ENCODE measurements around the gene GCNT3. TPM values are rescaled to one million over a fixed set of nuclear protein-coding genes. Genes with fewer than 3 reads are reported as not detected.

GCNT3 gene
- total RNA-seq, 1 experiment from 2014 or later = 0.20 TPM

DNA sequence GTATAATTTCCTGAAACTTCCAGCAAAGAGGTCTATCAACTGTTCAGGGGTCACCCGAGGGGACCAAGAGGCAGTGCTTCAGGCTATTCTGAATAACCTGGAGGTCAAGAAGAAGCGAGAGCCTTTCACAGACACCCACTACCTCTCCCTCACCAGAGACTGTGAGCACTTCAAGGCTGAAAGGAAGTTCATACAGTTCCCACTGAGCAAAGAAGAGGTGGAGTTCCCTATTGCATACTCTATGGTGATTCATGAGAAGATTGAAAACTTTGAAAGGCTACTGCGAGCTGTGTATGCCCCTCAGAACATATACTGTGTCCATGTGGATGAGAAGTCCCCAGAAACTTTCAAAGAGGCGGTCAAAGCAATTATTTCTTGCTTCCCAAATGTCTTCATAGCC is 6.8 kb downstream of the GCNT3 start:
- no peak for TF ChIP-seq NR1H2 (CRISPR knock-in tag; IDR thresholded peaks at IDR 0.05)
- no peak for TF ChIP-seq CBFB (CRISPR knock-in tag; IDR thresholded peaks at IDR 0.05; ENCODE audit: low read depth)
- TF ChIP-seq, protein P1, sequence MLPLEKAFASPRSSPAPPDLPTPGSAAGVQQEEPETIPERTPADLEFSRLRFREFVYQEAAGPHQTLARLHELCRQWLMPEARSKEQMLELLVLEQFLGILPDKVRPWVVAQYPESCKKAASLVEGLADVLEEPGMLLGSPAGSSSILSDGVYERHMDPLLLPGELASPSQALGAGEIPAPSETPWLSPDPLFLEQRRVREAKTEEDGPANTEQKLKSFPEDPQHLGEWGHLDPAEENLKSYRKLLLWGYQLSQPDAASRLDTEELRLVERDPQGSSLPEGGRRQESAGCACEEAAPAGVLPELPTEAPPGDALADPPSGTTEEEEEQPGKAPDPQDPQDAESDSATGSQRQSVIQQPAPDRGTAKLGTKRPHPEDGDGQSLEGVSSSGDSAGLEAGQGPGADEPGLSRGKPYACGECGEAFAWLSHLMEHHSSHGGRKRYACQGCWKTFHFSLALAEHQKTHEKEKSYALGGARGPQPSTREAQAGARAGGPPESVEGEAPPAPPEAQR (CRISPR knock-in tag; IDR thresholded peaks at IDR 0.05) = no peak
- TF ChIP-seq HMGA2 (CRISPR knock-in tag; IDR thresholded peaks at IDR 0.05) = no peak
- H3K27ac Mint-ChIP-seq = no peak overlapping the region
- no peaks in the 10 kb centered on the region for H3K36me3 Mint-ChIP-seq
- H3K4me3 Mint-ChIP-seq = no peak overlapping the region
- ChIA-PET CTCF (interaction anchor here (1.0 kb wide), 1 partner anchor 86 kb away, joined by 3 read pairs; no protein-coding TSS in a partner anchor), POLR2A (no interaction called here)
- DNase-seq (ENCODE audit: low spot score) = no peak
- no peak for ATAC-seq
- H3K27me3 Mint-ChIP-seq (ENCODE audit: low read depth) = peaks cover 7% of the 10 kb centered on the region
- H3K9me3 Mint-ChIP-seq = no peaks in the 10 kb centered on the region
- H3K4me1 Mint-ChIP-seq = no peaks in the 10 kb centered on the region; the same call in 1 of the 2 replicates

DNA sequence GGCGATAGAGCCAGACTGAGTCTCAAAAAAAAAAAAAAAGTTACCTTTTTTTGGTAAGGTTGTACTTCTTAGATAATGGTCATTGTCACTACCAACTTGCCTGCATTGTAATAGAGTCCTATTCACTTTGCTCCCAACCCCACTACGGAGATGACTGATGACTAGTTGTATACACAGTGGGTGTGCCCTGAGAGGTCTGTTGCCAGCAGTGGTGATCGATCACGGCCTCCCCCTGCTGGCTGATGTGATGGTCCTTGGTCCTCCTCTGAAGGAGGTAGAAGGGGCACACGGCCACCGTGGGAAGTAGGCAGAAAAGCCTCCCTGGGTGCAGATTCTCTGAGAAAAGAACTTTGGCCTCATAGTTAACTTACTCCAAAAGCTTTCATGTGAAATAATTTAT is 10.7 kb downstream of the GCNT3 start:
- Mint-ChIP-seq H3K4me3 (no peak overlapping the region), H3K36me3 (no peaks in the 10 kb centered on the region), H3K4me1 (no peaks in the 10 kb centered on the region; the same call in 1 of the 2 replicates), H3K9me3 (no peaks in the 10 kb centered on the region), H3K27ac (no peak overlapping the region), H3K27me3 (ENCODE audit: low read depth) (peaks cover 7% of the 10 kb centered on the region)
- POLR2A ChIA-PET = no interaction called here
- ATAC-seq = peak; percentile 97
- CTCF ChIA-PET = interaction anchor here (0.6 to 6.4 kb wide), 7 partner anchors 10 to 106 kb away, joined by 3 to 46 read pairs (median 4); no protein-coding TSS in a partner anchor
- peak; percentile 69 for DNase-seq (ENCODE audit: low spot score)
- TF ChIP-seq ZNF232 (CRISPR knock-in tag; IDR thresholded peaks at IDR 0.05) (no peak), SMAD3 (CRISPR knock-in tag; IDR thresholded peaks at IDR 0.05; ENCODE audit: borderline replicate concordance) (no peak), GABPB1 (CRISPR knock-in tag; IDR thresholded peaks at IDR 0.05) (no peak), ZNF396 (CRISPR knock-in tag; IDR thresholded peaks at IDR 0.05; ENCODE audit: borderline replicate concordance) (no peak), MXD4 (CRISPR knock-in tag; IDR thresholded peaks at IDR 0.05; ENCODE audit: borderline replicate concordance) (no peak), SMAD4 (CRISPR knock-in tag; IDR thresholded peaks at IDR 0.05) (no peak), ZNF317 (CRISPR knock-in tag; IDR thresholded peaks at IDR 0.05; ENCODE audit: borderline replicate concordance, low read depth) (no peak)
- TF ChIP-seq, protein P2, sequence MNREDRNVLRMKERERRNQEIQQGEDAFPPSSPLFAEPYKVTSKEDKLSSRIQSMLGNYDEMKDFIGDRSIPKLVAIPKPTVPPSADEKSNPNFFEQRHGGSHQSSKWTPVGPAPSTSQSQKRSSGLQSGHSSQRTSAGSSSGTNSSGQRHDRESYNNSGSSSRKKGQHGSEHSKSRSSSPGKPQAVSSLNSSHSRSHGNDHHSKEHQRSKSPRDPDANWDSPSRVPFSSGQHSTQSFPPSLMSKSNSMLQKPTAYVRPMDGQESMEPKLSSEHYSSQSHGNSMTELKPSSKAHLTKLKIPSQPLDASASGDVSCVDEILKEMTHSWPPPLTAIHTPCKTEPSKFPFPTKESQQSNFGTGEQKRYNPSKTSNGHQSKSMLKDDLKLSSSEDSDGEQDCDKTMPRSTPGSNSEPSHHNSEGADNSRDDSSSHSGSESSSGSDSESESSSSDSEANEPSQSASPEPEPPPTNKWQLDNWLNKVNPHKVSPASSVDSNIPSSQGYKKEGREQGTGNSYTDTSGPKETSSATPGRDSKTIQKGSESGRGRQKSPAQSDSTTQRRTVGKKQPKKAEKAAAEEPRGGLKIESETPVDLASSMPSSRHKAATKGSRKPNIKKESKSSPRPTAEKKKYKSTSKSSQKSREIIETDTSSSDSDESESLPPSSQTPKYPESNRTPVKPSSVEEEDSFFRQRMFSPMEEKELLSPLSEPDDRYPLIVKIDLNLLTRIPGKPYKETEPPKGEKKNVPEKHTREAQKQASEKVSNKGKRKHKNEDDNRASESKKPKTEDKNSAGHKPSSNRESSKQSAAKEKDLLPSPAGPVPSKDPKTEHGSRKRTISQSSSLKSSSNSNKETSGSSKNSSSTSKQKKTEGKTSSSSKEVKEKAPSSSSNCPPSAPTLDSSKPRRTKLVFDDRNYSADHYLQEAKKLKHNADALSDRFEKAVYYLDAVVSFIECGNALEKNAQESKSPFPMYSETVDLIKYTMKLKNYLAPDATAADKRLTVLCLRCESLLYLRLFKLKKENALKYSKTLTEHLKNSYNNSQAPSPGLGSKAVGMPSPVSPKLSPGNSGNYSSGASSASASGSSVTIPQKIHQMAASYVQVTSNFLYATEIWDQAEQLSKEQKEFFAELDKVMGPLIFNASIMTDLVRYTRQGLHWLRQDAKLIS (CRISPR knock-in tag; IDR thresholded peaks at IDR 0.05; ENCODE audit: borderline replicate concordance) = no peak
- TF ChIP-seq, protein P3, sequence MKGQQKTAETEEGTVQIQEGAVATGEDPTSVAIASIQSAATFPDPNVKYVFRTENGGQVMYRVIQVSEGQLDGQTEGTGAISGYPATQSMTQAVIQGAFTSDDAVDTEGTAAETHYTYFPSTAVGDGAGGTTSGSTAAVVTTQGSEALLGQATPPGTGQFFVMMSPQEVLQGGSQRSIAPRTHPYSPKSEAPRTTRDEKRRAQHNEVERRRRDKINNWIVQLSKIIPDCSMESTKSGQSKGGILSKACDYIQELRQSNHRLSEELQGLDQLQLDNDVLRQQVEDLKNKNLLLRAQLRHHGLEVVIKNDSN (CRISPR knock-in tag; IDR thresholded peaks at IDR 0.05) = no peak
- TF ChIP-seq, protein P4, sequence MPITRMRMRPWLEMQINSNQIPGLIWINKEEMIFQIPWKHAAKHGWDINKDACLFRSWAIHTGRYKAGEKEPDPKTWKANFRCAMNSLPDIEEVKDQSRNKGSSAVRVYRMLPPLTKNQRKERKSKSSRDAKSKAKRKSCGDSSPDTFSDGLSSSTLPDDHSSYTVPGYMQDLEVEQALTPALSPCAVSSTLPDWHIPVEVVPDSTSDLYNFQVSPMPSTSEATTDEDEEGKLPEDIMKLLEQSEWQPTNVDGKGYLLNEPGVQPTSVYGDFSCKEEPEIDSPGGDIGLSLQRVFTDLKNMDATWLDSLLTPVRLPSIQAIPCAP (CRISPR knock-in tag; IDR thresholded peaks at IDR 0.05) = no peak
- TF ChIP-seq, protein P5, sequence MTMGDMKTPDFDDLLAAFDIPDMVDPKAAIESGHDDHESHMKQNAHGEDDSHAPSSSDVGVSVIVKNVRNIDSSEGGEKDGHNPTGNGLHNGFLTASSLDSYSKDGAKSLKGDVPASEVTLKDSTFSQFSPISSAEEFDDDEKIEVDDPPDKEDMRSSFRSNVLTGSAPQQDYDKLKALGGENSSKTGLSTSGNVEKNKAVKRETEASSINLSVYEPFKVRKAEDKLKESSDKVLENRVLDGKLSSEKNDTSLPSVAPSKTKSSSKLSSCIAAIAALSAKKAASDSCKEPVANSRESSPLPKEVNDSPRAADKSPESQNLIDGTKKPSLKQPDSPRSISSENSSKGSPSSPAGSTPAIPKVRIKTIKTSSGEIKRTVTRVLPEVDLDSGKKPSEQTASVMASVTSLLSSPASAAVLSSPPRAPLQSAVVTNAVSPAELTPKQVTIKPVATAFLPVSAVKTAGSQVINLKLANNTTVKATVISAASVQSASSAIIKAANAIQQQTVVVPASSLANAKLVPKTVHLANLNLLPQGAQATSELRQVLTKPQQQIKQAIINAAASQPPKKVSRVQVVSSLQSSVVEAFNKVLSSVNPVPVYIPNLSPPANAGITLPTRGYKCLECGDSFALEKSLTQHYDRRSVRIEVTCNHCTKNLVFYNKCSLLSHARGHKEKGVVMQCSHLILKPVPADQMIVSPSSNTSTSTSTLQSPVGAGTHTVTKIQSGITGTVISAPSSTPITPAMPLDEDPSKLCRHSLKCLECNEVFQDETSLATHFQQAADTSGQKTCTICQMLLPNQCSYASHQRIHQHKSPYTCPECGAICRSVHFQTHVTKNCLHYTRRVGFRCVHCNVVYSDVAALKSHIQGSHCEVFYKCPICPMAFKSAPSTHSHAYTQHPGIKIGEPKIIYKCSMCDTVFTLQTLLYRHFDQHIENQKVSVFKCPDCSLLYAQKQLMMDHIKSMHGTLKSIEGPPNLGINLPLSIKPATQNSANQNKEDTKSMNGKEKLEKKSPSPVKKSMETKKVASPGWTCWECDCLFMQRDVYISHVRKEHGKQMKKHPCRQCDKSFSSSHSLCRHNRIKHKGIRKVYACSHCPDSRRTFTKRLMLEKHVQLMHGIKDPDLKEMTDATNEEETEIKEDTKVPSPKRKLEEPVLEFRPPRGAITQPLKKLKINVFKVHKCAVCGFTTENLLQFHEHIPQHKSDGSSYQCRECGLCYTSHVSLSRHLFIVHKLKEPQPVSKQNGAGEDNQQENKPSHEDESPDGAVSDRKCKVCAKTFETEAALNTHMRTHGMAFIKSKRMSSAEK (CRISPR knock-in tag; IDR thresholded peaks at IDR 0.05; ENCODE audit: borderline replicate concordance) = no peak
- TF ChIP-seq, protein P6, sequence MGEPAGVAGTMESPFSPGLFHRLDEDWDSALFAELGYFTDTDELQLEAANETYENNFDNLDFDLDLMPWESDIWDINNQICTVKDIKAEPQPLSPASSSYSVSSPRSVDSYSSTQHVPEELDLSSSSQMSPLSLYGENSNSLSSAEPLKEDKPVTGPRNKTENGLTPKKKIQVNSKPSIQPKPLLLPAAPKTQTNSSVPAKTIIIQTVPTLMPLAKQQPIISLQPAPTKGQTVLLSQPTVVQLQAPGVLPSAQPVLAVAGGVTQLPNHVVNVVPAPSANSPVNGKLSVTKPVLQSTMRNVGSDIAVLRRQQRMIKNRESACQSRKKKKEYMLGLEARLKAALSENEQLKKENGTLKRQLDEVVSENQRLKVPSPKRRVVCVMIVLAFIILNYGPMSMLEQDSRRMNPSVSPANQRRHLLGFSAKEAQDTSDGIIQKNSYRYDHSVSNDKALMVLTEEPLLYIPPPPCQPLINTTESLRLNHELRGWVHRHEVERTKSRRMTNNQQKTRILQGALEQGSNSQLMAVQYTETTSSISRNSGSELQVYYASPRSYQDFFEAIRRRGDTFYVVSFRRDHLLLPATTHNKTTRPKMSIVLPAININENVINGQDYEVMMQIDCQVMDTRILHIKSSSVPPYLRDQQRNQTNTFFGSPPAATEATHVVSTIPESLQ (CRISPR knock-in tag; IDR thresholded peaks at IDR 0.05) = no peak
- TF ChIP-seq, protein P7, sequence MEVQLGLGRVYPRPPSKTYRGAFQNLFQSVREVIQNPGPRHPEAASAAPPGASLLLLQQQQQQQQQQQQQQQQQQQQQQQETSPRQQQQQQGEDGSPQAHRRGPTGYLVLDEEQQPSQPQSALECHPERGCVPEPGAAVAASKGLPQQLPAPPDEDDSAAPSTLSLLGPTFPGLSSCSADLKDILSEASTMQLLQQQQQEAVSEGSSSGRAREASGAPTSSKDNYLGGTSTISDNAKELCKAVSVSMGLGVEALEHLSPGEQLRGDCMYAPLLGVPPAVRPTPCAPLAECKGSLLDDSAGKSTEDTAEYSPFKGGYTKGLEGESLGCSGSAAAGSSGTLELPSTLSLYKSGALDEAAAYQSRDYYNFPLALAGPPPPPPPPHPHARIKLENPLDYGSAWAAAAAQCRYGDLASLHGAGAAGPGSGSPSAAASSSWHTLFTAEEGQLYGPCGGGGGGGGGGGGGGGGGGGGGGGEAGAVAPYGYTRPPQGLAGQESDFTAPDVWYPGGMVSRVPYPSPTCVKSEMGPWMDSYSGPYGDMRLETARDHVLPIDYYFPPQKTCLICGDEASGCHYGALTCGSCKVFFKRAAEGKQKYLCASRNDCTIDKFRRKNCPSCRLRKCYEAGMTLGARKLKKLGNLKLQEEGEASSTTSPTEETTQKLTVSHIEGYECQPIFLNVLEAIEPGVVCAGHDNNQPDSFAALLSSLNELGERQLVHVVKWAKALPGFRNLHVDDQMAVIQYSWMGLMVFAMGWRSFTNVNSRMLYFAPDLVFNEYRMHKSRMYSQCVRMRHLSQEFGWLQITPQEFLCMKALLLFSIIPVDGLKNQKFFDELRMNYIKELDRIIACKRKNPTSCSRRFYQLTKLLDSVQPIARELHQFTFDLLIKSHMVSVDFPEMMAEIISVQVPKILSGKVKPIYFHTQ (CRISPR knock-in tag; IDR thresholded peaks at IDR 0.05) = no peak
